Neutrophil (primary cell): ENCODE results near the gene DNASE1L1.

ENCODE experiments used
- H3K27ac ChIP-seq: fragments of 200-600 bp; sonication (generic); 2 replicates; pipeline ENCODE4 v1.5.1; 2016; ENCODE audit warnings: mild to moderate bottlenecking, moderate library complexity
- H3K27me3 ChIP-seq: fragments of 200-600 bp; sonication (generic); 2 replicates; pipeline ENCODE4 v1.6.0; 2016; ENCODE audit warnings: mild to moderate bottlenecking
- H3K36me3 ChIP-seq: fragments of 200-600 bp; sonication (generic); 2 replicates; pipeline ENCODE4 v1.5.1; 2017
- H3K4me1 ChIP-seq, 2 experiments: fragments of 200-600 bp in 1 of 2; sonication (generic) in 1 of 2; 1 replicate in 1 of 2; 2 replicates in 1 of 2; pipeline versions ENCODE4 v1.5.1 to v1.6.1; 2013 to 2016; ENCODE audit warnings: low read depth in 1 of 2, low read length in 1 of 2, mild to moderate bottlenecking in 1 of 2, moderate library complexity in 1 of 2; ENCODE audit not compliant: control insufficient read depth in 1 of 2, insufficient read depth in 1 of 2
- H3K4me3 ChIP-seq, 2 experiments: fragments of 200-600 bp in 1 of 2; sonication (generic) in 1 of 2; 1 replicate in 1 of 2; 2 replicates in 1 of 2; pipeline ENCODE4 v1.5.1; 2013 to 2016; ENCODE audit warnings: low read depth in 1 of 2, low read length in 1 of 2, mild to moderate bottlenecking in 1 of 2, moderate library complexity in 1 of 2
- H3K9me3 ChIP-seq: fragments of 200-600 bp; sonication (generic); 2 replicates; pipeline ENCODE4 v1.5.1; 2016
- CTCF ChIP-seq: fragments of 200-600 bp; sonication (generic); IDR thresholded peaks from 2 replicates; pipeline ENCODE4 v1.5.1; 2016; ENCODE audit warnings: antibody characterized with exemption

The DNASE1L1 gene

GRCh38 chrX:154430479-154430878 lies 21.4 kb upstream of the DNASE1L1 start:
- peak overlapping the region; percentile 87 for H3K27ac ChIP-seq
- H3K27me3 ChIP-seq: no peaks in the 10 kb centered on the region
- H3K36me3 ChIP-seq: peaks cover 36% of the 10 kb centered on the region
- no peak for TF ChIP-seq CTCF
- no peaks in the 10 kb centered on the region for H3K9me3 ChIP-seq
- peak overlapping the region; percentile 34 to 72 for H3K4me3 ChIP-seq
- peaks cover 32 to 44% of the 10 kb centered on the region in 2 experiments for H3K4me1 ChIP-seq

GRCh38 chrX:154429711-154430110 lies 20.7 kb upstream of the DNASE1L1 start:
- Histone ChIP-seq H3K27ac (peak overlapping the region; percentile 87), H3K27me3 (no peaks in the 10 kb centered on the region), H3K9me3 (no peaks in the 10 kb centered on the region), H3K36me3 (peaks cover 28% of the 10 kb centered on the region), H3K4me1 (peaks cover 32 to 44% of the 10 kb centered on the region in 2 experiments), H3K4me3 (peak overlapping the region; percentile 72 to 73)
- TF ChIP-seq CTCF: no peak

- peak within 1 kb of the TSS; percentile 87 for H3K27ac ChIP-seq
- no peaks in the 10 kb centered on the region for H3K27me3 ChIP-seq
- no peak for TF ChIP-seq CTCF
- peaks cover 32 to 44% of the 10 kb centered on the region in 2 experiments for H3K4me1 ChIP-seq
- H3K36me3 ChIP-seq: peaks cover 16% of the 10 kb centered on the region
- H3K9me3 ChIP-seq: no peaks in the 10 kb centered on the region
- H3K4me3 ChIP-seq: peak within 1 kb of the TSS; percentile 72 to 73
Measured at GRCh38 chrX:154428176-154429171, 19.4 kb upstream of the DNASE1L1 start, which contains the start of gene ATP6AP1. Gene ATP6AP1 (plus strand): TSS chrX:154428677. CDS start chrX:154428693, 16 bp downstream.

- Histone ChIP-seq H3K4me3 (peak overlapping the region in 1 of 2 experiments; percentile 73), H3K4me1 (peaks cover 32 to 44% of the 10 kb centered on the region in 2 experiments), H3K36me3 (peaks cover 3% of the 10 kb centered on the region), H3K27me3 (no peaks in the 10 kb centered on the region), H3K9me3 (no peaks in the 10 kb centered on the region), H3K27ac (peak overlapping the region; percentile 87)
- no peak for TF ChIP-seq CTCF
Measured at GRCh38 chrX:154426916-154427770, 18.1 kb upstream of the DNASE1L1 start.

GRCh38 chrX:154420402-154420756 lies 11.3 kb upstream of the DNASE1L1 start:
- Histone ChIP-seq H3K9me3 (no peaks in the 10 kb centered on the region), H3K27ac (no peak overlapping the region)

More at GRCh38 chrX:154420402-154420756, 11.3 kb upstream of the DNASE1L1 start:
- Histone ChIP-seq H3K27me3 (no peaks in the 10 kb centered on the region), H3K4me3 (no peak overlapping the region), H3K4me1 (no peaks in the 10 kb centered on the region), H3K36me3 (peaks cover 10% of the 10 kb centered on the region)
- TF ChIP-seq CTCF: no peak
